Endothelial cell of umbilical vein (primary cell): Measurements from ENCODE around the gene MARK1.

Experiments
- CTCF ChIP-seq, 2 donors: IDR thresholded peaks; 1 replicate in 1 of 2; 2 replicates in 1 of 2; pipeline ENCODE4 v1.5.1; 2011; ENCODE audit warnings: low read length in 2 of 2, mild to moderate bottlenecking in 2 of 2, moderate library complexity in 2 of 2, control low read depth in 1 of 2, inconsistent platforms in 1 of 2, low read depth in 1 of 2; ENCODE audit not compliant: insufficient read depth in 1 of 2; ENCODE audit errors: extremely low read depth in 1 of 2
- EZH2 ChIP-seq: IDR thresholded peaks from 2 replicates; pipeline ENCODE4 v1.6.1; 2012; ENCODE audit warnings: borderline replicate concordance, low read depth, mild to moderate bottlenecking, moderate library complexity, low read length, inconsistent platforms; ENCODE audit not compliant: severe bottlenecking
- GATA2 ChIP-seq: IDR thresholded peaks from 2 replicates; pipeline ENCODE4 v1.7.0; 2011; ENCODE audit warnings: low read depth, mild to moderate bottlenecking, moderate library complexity, mixed read lengths, low read length; ENCODE audit not compliant: insufficient read length, insufficient read depth
- POLR2A ChIP-seq: IDR thresholded peaks from 2 replicates; pipeline ENCODE4 v1.6.1; 2012; ENCODE audit warnings: low read depth, mild to moderate bottlenecking, control low read depth, low read length

GRCh38 chr1:220527908-220528678 lies at the start of gene MARK1:
- TF ChIP-seq CTCF (IDR thresholded peaks at IDR 0.05; ENCODE audit: extremely low read depth in 1 of 2, insufficient read depth in 1 of 2, low read depth in 1 of 2, low read length in 2 of 2): no peak
- peak; percentile 6 for TF ChIP-seq EZH2
- TF ChIP-seq GATA2: no peak
- peak; percentile 28 for TF ChIP-seq POLR2A
